Measurements from ENCODE around the gene DOCK11.
A peak's percentile ranks its signal among the peaks of the same experiment; 100 is the strongest.

Gene DOCK11

DNA sequence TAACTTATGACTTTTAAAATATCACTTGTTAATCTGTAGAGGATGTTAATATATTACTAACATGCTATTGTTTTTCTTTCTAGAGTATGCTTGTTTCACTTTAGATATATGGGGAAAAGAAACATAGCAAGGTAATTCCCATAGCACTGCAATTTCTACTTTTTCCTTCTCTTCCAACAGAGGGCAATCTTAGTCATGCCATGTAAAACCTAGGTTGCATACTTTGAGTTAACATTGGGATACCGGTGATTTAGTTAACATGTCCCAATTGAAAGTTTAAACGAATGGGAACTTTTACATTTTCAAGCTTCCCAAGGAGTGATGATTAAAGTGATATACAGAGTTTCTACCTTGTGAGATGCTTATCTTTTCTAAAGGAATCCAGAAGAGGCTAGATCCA lies 142.4 kb downstream of the DOCK11 start:
- Histone ChIP-seq H2AFZ (ENCODE audit: low read length) (no peak overlapping the region), H3F3A (ENCODE audit: low read depth) (no peaks in the 10 kb centered on the region), H4K20me1 (ENCODE audit: insufficient read depth, low read length, poor library complexity, severe bottlenecking) (peaks cover 4% of the 10 kb centered on the region), H3K79me2 (ENCODE audit: insufficient read depth, low read length) (no peaks in the 10 kb centered on the region), H3K27me3 (ENCODE audit: insufficient read depth, low read length, poor library complexity, severe bottlenecking) (no peaks in the 10 kb centered on the region), H3K9me2 (replicated peaks; ENCODE audit: low read depth, low read length) (no peaks in the 10 kb centered on the region), H3K9ac (ENCODE audit: low read depth, low read length, poor library complexity, severe bottlenecking) (no peak overlapping the region), H3K36me3 (ENCODE audit: insufficient read depth, low read length) (peaks cover 5% of the 10 kb centered on the region; the same call in 1 of the 2 replicates), H3K4me3 (ENCODE audit: low read length, poor library complexity, severe bottlenecking) (no peak overlapping the region), H3K4me1 (ENCODE audit: insufficient read depth, low read length, poor library complexity, severe bottlenecking) (peaks cover 3% of the 10 kb centered on the region), H3K9me3 (ENCODE audit: insufficient read depth, low read depth, low read length) (no peaks in the 10 kb centered on the region), H3K4me2 (ENCODE audit: low read depth, low read length, poor library complexity, severe bottlenecking) (no peak overlapping the region)
- no peak for TF ChIP-seq EZH2phosphoT487 (IDR thresholded peaks at IDR 0.05; ENCODE audit: borderline replicate concordance)
- TF ChIP-seq, protein P1, sequence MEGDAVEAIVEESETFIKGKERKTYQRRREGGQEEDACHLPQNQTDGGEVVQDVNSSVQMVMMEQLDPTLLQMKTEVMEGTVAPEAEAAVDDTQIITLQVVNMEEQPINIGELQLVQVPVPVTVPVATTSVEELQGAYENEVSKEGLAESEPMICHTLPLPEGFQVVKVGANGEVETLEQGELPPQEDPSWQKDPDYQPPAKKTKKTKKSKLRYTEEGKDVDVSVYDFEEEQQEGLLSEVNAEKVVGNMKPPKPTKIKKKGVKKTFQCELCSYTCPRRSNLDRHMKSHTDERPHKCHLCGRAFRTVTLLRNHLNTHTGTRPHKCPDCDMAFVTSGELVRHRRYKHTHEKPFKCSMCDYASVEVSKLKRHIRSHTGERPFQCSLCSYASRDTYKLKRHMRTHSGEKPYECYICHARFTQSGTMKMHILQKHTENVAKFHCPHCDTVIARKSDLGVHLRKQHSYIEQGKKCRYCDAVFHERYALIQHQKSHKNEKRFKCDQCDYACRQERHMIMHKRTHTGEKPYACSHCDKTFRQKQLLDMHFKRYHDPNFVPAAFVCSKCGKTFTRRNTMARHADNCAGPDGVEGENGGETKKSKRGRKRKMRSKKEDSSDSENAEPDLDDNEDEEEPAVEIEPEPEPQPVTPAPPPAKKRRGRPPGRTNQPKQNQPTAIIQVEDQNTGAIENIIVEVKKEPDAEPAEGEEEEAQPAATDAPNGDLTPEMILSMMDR (conservative IDR thresholded peaks at IDR 0.05; ENCODE audit: low read length): peak; percentile 25; the same call in 1 of the 2 replicates

DNA sequence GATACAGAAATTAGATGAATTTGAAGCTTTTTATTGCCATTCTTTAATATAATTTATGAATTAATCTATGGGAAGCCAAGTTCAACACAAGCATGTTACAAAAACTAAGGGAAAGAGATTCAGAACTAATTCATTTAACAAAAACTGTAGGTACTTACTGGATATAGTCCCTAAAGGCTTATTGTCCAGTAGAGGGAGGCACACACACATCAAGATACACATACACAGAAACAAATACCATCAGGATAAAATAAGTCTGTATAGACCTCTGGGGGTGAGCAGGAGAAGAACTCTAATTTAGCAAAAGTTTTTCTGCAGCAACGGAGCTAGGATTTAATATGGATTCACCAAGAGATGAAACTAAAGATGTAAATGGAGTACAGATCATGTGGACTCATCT lies 148.8 kb downstream of the DOCK11 start:
- H3K4me2 ChIP-seq (ENCODE audit: low read depth, low read length, poor library complexity, severe bottlenecking): no peak overlapping the region
- H3K9me3 ChIP-seq (ENCODE audit: insufficient read depth, low read depth, low read length): no peaks in the 10 kb centered on the region

DNA sequence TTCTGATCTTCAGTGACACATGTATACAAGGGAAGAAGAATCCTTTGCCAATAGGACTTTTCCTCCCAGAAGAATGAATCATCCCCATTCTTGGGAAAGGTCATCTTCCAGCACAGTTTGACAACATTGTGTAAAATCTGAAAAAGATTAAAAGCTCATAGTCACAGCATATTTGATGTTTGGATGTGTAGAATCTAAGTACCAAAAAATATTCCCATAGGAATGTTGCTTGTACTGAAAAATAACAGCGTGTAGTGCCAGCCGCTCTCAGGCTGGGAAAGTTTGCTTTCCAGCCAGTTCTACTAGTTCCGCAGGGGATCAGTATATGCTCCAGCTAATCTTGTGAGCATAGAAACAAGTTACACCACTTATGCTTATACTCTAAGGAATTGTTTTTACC lies 157.1 kb downstream of the DOCK11 start:
- no peak overlapping the region for H3K9ac ChIP-seq (ENCODE audit: low read depth, low read length, poor library complexity, severe bottlenecking)
- H4K20me1 ChIP-seq (ENCODE audit: insufficient read depth, low read length, poor library complexity, severe bottlenecking): no peaks in the 10 kb centered on the region
- no peak overlapping the region for H2AFZ ChIP-seq (ENCODE audit: low read length)
- no peak overlapping the region for H3K4me2 ChIP-seq (ENCODE audit: low read depth, low read length, poor library complexity, severe bottlenecking)
- no peaks in the 10 kb centered on the region for H3K79me2 ChIP-seq (ENCODE audit: insufficient read depth, low read length)
- no peak overlapping the region for H3K4me3 ChIP-seq (ENCODE audit: low read length, poor library complexity, severe bottlenecking)
- H3K27me3 ChIP-seq (ENCODE audit: insufficient read depth, low read length, poor library complexity, severe bottlenecking): no peaks in the 10 kb centered on the region
- TF ChIP-seq EZH2phosphoT487 (IDR thresholded peaks at IDR 0.05; ENCODE audit: borderline replicate concordance): no peak
- TF ChIP-seq, protein P1 (conservative IDR thresholded peaks at IDR 0.05; ENCODE audit: low read length): no peak
- peaks cover 6% of the 10 kb centered on the region; the same call in 1 of the 2 replicates for H3K36me3 ChIP-seq (ENCODE audit: insufficient read depth, low read length)
- no peaks in the 10 kb centered on the region for H3F3A ChIP-seq (ENCODE audit: low read depth)
- no peaks in the 10 kb centered on the region for H3K4me1 ChIP-seq (ENCODE audit: insufficient read depth, low read length, poor library complexity, severe bottlenecking)
- H3K9me3 ChIP-seq (ENCODE audit: insufficient read depth, low read depth, low read length): no peaks in the 10 kb centered on the region
- H3K9me2 ChIP-seq (replicated peaks; ENCODE audit: low read depth, low read length): no peaks in the 10 kb centered on the region

More for the DNA sequence above, 148.8 kb downstream of the DOCK11 start:
- H3K27me3 ChIP-seq (ENCODE audit: insufficient read depth, low read length, poor library complexity, severe bottlenecking): no peaks in the 10 kb centered on the region
- no peak for TF ChIP-seq EZH2phosphoT487 (IDR thresholded peaks at IDR 0.05; ENCODE audit: borderline replicate concordance)
- TF ChIP-seq, protein P1 (conservative IDR thresholded peaks at IDR 0.05; ENCODE audit: low read length): peak; percentile 46
- no peaks in the 10 kb centered on the region for H3K36me3 ChIP-seq (ENCODE audit: insufficient read depth, low read length)
- H3K4me1 ChIP-seq (ENCODE audit: insufficient read depth, low read length, poor library complexity, severe bottlenecking): peaks cover 3% of the 10 kb centered on the region
- H3K9me2 ChIP-seq (replicated peaks; ENCODE audit: low read depth, low read length): no peaks in the 10 kb centered on the region
- H4K20me1 ChIP-seq (ENCODE audit: insufficient read depth, low read length, poor library complexity, severe bottlenecking): no peaks in the 10 kb centered on the region
- H3K4me3 ChIP-seq (ENCODE audit: low read length, poor library complexity, severe bottlenecking): no peak overlapping the region
- no peaks in the 10 kb centered on the region for H3F3A ChIP-seq (ENCODE audit: low read depth)
- H3K9ac ChIP-seq (ENCODE audit: low read depth, low read length, poor library complexity, severe bottlenecking): no peak overlapping the region
- no peak overlapping the region for H2AFZ ChIP-seq (ENCODE audit: low read length)
- H3K79me2 ChIP-seq (ENCODE audit: insufficient read depth, low read length): no peaks in the 10 kb centered on the region
